ENCODE data around the gene DTNB.
"Not testable (repeated sequence)": the region's sequence is repeated elsewhere in the genome, so short reads cannot be mapped to it uniquely, and the experiment has no call there.

Gene DTNB

DNA sequence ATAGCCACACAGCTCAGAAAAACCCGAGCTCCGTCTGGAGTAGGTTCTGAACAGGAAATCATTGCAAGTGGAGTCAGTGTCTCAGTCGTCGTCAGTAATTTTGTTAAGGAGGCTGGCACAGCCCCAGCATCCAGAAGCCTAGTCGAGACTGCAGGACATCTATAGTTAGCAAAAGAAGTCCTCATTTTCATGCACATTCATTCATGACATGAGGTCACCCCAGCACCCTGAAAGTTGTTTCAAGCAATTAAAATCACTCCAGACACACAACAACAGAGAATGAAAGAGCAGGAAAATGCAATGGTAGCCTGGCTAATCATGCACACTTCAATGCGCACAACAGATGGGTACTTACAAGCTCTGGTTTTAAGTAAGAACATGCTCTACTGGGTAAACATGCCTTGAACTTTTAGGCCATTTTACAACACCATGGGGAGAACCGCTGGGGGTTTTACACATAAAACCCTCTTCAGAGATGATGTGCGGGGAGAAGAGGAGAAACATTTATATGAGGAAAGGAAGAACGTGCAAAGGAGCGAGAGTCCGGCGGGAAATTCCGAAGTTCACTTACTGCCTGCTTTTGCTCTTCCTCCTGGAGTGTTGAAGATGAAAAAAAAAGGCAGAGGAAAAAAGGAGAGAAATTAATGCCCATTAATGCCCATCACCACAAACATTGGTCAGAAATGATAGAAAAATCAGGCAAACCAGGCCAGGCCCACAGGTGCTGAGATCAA lies 254.3 kb downstream of the DTNB start:
- no peak for DNase-seq (ENCODE audit: low read depth)

DNA sequence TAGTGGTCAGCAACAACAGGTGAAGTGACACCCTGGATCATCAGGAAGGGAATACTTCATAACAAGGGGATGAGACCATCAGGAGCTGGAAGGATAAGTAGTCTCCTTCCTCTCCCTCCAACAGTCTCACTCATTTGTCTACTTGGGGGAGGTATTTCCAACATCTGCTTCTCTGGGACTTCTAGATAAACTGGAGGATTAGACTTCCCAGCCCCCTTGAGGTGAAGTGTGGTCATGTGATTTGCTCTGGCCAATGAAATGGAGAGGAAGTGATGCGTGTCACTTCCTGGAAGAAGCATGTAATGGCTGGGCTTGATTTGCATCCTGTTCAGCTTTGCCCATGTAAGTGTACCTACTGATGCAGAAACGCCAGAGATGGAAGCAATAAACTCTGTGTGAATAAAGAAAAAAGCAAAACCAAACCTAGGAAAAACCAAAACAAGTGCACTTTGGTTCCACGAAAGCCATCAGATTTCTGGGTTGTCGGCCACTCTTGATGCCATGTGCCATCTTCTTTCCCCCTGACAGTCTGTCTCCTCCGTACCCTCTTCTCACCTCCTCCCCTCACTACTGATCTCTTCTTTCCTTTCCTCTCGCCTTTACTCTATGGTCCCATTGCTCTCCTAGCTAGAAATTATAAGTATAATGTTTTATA lies 255.5 kb downstream of the DTNB start:
- no peak for DNase-seq (ENCODE audit: low read depth)

DNA sequence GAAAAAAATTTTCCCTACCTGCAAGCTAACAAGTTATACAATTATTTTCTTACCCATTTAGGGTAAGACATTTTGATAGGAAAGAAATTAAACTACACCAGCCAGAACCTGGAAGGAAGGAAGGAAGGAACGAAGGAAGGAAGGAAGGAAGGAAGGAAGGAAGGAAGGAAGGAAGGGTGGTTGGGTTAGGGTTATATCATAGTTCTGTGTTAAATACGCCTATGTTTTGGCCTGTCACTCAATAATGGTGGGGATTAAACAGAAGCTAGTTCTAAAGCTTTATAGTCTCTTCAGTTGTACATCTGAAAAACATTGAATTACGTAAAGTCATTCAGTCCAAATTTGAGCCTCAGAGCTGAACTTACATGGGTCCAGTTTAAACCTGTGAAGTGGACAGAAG lies 256.7 kb downstream of the DTNB start:
- DNase-seq (ENCODE audit: low read depth), result no peak

DNA sequence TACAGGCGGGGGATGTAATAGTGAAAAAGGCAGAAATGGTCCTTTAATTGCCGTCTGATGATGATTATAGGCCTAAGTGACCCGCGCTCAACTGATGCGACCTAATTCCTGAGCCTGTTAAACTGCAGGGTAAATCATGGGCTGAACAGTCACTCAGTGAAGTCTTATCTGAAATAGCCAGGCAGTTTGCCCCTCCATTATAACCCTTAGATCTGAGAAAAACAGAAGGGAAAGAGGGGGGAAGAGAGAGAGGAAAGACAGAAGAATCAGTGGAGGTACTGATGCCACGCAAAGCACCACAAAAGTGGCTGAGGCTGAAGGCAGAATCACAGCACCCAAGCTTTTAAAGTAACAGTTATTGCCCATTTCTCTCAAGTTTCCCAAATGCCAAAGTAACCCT lies 258.6 kb downstream of the DTNB start:
- no peak for DNase-seq (ENCODE audit: low read depth)

DNA sequence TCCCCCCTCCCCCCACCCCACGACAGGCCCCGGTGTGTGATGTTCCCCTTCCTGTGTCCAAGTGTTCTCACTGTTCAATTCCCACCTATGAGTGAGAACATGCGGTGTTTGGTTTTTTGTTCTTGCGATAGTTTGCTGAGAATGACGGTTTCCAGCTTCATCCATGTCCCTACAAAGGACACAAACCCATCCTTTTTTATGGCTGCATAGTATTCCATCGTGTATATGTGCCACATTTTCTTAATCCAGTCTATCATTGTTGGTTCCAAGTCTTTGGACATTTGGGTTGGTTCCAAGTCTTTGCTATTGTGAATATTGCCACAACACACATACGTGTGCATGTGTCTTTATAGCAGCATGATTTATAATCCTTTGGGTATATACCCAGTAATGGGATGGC lies 260.0 kb downstream of the DTNB start:
- DNase-seq (ENCODE audit: low read depth), result not testable (repeated sequence)

DNA sequence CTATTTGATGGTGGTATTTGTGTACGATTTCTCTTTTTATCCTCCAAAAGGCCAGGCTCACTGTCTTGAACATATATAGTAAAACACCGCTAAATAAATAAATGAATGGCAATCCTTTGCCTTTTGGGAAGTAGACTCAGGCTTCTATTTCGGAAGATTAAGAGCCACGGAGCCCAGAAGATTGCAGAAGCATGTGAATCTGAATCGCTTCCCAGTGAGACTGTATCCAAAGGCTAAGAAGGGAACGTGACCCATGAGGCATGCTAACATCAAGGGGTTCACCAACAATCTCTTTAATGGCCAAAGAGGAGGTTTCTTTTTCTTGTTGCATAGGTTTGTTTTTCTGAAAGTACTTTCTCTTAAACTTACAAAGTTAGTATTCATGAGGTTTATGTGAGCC lies 261.6 kb downstream of the DTNB start:
- no peak for DNase-seq (ENCODE audit: low read depth)

DNA sequence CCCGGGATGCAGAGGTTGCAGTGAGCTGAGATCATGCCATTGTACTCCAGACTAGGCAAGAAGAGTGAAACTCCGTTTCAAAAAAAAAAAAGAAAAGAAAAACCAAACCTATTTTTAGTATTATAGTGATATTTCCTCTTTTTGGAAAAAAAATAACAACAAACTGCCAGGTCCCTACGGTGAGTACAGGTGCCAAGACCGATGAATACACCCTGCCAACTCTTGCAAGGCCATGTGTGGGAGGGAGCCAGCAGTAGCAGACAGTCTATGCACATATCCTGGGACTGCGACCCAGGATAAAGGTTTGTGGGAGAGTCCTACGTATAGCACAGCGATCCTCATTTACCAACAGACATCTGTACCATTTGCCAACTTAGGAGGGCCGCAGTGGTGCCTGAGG lies 262.1 kb downstream of the DTNB start:
- DNase-seq (ENCODE audit: low read depth), result no peak

DNA sequence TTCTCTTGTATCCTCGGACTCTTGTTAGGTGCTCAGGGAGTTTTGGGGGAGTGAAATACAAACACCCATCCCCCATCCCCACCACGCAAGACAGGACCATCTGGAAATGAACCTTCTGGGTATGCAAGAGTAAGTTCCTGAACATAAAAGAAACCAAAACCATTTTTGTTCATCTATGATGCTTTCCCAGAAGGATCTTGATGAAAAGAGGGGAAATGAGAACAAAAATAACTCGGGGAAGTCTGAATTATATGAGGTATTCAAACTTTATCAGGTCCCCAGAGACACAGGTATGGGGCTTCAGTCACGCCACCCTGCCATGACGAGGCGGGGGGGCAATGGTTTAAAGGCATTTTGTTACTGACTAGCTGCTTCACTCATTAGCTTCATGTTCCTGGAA lies 263.0 kb downstream of the DTNB start:
- DNase-seq (ENCODE audit: low read depth), result no peak

DNA sequence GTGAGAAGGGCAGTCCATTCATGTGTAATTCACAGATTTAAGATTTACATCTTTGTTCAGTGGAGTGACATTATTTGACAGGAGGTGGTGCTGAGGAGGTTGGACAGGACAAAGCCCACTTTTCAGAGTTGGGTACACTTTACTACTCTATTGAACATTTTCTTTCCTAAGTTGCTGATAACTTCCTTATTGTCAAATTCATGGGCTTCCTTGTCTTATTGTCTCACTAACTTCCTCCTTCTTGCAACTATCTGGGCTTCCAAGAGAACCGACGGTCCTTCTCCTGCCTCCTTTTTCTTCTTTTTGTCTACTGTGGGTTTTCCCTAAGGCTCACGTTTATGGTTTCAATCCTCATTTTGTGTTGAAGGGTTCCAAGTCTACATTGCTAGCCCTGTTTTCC lies 263.9 kb downstream of the DTNB start:
- no peak for DNase-seq (ENCODE audit: low read depth)

DNA sequence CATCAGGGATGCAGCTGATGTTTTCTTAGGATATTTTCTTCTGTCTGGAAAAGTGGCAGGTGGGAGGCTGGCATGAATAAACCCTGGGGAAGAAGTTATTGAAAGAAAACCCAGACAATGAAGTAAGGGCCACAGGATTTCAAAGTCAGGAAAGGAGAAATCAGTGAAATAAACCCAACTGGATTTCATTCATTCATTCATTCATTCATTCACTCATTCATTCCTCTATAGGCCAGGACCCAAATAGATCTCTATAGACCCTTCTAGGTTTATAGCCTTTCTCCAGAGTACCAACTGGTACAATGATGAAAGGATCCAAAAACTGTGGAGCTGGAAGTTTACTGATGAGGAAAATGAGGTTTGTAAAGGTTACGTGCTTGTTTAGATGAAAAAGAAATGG lies 264.3 kb downstream of the DTNB start:
- no peak for DNase-seq (ENCODE audit: low read depth)

DNA sequence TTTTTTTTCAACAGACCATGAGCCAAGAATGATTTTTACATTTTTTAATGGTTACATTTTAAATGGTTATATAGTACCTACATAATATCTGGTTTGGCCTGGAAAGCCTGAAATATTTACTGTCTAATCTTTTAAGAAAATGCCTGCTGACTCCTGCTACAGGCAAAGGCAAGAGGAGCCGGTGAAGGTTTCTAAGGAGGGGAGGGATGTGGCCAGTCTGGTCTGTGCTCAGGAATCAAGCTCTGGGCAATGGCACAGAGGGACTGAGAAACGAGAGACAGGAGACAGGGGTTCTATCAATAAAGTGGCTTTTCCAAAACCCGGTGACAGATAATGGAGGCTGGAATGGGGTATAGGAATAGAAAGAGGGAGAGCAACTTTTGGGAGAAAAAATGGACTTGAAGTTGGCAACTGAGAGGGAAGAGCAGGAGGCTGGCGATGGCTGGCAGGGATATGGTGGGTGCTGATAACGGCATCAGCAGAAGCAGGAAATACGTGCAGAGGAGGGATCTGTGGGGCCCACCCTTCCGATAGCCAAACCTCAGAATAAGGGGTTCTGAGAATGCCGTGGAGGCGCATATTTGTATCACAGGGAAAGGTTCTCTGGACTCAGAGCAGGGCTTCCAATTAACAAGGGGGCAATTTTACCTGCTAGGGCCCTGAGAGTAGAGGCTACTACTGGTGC lies 267.6 kb downstream of the DTNB start:
- no peak for DNase-seq (ENCODE audit: low read depth)

DNA sequence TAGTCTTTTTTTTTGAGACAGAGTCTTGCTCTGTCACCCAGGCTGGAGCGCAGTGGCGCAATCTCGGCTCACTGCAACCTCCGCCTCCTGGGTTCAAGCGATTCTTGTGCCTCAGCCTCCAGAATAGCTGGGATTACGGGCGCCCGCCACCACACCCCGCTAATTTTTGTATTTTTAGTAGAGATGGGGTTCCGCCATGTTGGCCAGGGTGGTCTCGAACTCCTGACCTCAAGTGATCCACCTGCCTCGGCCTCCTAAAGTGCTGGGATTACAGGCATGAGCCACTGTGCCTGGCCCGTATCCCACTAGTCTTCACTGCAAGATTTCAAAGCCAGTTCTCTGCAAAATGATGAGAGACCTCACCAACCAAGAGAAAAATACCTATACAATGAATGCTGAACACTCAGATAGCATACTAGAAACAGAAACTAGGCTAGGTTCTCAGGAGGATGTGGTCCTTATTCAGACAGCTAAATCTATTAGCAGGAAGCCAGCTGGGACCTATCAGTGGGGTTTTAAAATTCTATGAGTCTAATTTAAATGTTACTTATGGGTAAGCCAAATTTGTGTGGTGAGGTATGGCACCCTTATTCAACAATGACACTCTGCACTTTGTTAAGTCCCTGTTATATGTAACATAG lies 270.1 kb downstream of the DTNB start:
- not testable (repeated sequence) for DNase-seq (ENCODE audit: low read depth)

DNA sequence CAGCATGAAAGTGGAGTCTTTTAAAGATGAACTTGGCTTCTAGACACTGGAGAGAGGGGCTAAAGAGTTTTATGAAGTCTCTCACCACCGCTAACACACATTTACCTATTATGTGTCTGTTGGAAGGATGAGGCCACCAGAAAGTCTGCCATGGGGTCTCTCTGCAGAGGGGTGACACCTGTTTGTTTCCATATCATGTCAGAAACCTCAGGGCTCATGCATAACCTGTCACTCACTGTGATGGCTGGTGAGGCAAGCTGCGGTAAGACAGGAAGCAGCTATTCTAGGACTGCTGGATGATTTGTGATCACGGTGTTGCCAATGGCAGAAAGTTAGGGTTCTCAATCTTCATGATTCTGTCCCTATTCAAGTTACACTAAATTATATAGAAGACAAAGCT lies 270.9 kb downstream of the DTNB start:
- no peak for DNase-seq (ENCODE audit: low read depth)

DNA sequence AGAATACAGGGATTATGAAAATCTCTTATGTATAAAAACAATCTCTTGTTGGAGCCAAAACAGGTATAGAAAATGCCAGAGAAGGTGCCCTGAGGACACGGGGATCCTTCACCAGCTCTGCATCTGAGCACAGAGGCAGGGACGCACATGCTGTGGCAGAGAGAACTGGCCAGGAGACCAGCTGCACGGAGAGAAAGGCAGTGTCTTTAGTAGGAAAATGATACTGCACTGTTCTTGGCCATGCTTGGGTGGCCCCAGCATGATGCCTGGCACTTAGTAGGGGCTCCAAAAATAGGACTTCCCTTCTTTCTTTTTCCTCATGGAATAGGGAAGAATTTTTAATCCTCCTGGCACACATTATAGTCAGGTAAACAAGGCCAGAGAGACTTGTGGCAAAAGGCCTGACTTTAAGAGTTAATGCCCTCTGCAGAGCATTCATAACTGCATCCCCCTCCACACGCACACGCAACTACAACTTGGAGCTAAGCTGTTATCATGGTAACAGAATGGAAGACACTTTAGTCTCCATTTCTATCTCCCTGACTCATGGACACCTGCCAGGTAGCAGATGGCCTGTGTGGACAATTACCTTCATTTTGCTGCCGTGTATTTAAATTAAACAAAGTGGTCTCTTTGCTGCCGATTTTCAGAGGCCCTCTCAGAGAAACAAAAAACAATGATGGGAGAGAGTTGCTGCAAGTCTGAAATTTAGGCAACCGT lies 271.9 kb downstream of the DTNB start:
- no peak for DNase-seq (ENCODE audit: low read depth)

DNA sequence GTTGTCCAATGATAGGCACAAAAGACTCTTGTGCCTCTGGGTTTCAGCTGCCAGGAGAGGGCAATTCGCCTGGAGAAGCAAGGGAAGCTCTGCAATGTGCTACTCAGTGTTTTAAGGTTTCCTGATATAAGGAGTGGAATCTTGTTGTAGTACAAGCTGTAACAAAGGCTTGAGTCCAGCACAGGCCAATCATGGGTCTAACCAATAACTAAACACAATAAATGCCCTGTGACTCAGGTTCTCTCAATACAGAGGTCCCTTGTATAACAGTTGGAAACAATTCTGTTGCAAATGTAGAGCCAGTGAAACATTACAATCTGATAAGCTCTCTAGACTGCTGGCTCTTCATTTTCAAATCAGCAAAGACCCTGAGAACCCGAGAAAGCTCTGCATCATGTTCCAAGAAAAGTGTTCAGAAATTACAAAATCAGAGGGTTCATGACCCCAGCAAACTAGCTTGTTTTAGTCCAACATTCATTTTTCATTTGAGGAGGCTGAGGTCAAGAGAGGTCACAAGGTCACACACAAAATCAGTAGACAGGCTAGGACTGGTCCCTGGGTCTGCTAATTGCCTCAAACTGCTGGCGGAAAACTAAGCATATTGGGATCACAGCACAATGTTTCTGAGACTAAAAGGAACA lies 272.7 kb downstream of the DTNB start:
- DNase-seq (ENCODE audit: low read depth), result no peak

DNA sequence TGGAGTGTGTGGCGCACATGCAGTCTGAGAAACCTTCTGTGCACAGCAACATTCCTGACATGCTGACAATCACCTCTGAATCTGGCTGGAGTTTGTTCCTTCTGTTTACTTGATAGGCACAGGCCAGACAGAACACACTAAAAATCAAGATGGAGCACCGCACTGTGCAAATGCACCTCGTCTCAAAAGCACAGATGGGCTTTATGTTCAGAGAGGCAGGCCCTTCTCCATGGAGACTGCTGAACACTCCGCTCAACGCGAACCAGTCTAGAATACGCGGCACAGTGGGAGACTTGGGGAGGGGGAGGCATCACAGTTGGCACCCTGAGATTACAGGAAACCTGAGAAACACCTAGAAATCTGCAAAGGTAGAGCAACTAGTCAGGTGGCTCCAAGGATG lies 273.2 kb downstream of the DTNB start:
- no peak for DNase-seq (ENCODE audit: low read depth)

DNA sequence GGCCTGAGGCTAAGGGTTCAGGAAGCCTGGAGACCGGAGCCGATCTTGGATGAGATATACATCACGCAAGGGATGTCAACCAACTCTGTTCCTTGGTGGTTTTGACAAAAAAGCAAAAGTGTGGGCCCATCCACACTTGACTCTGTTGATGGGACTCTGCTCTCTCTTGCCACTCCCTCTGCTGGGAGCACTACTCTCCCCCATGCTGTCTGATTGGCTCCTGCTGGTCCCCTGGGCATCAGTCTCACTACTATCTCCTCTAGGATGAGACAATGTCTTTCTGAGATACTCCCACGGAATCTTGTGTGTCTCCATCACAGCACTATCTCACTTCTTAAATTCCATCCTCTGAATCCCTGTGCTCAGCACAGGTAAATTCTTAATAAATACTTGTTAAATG lies 274.8 kb downstream of the DTNB start:
- no peak for DNase-seq (ENCODE audit: low read depth)

DNA sequence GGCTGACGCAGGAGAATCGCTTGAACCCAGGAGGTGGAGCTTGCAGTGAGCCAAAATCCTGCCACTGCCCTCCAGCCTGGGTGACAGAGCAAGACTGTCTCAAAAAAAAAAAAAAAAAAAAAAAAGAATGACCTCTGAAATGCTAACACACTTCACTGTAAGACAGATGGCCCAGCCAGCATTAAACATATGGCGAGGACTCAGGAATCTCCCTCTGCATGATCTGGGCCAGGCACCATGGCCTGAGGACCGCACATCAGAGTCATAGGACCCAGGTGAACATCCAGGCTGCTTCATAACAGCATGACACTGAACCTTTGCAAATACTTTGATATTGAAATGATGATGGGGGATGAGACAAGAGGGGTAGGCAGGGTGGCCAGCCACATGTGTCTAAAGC lies 275.6 kb downstream of the DTNB start:
- DNase-seq (ENCODE audit: low read depth), result no peak

DNA sequence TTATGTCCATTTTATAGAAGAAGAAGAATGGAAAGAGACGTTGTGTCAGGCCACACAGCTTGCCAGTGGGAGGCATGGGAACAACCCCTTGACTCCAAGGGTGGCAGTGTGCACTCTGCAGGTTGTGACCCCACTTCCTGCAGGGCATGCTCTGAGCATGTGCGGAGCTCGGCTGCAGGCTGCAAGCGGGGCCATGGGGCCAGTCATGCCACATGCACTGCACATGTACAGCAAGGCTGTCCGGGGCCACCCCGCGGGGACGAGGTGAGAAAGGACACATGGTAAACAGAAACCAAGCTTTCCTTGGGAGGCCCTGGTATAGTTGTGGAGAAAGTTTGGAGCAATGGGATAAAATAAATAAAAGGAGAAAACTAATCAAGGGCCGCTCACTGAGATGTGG lies 284.2 kb downstream of the DTNB start:
- DNase-seq (ENCODE audit: low read depth), result no peak

DNA sequence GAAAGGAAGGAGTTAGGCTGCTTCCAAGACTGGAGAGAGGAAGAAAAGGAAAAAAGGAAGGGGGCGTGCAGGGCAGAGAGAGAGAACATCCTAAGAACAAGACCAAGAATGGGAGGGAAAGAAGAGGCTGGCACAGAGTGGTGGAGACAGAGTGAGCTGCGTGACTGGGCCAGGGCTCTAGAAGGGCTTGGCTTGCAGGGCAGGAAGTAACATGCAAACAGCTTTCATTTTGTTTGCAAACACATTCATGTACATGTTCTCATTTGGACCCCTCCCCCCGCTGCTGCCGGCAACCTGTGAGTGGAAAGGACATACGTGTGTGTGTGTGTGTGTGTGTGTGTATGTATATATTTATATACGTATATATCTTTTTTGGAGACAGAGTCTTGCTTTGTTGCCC lies 284.9 kb downstream of the DTNB start:
- no peak for DNase-seq (ENCODE audit: low read depth)

DNA sequence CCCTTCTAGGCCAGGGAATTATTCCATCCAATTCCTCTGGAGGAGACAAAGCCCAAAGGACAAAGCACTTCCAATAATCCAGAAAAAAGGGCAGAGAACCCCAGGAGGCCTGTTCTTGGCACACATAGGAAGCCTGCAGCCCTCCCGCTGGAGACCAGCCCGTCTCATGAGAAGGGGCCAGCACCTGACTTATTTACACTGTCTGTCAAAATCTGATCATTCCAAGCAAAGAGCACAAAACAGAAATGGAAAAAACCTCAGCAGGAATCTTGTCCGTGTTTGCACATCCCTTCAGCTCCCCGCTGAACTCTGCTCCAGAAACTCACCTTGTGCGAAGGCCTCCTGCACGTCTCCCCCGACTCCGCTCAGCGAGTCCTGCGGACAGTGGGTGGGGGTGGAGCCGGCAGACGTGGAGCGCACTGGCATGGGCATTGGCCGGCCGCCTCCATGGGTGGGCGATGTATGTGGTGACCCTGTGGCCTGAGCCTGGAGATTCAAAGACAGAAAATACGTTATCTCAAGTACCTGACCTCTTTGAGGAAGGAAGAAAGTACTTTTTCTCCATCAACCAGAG lies 285.4 kb downstream of the DTNB start:
- no peak for DNase-seq (ENCODE audit: low read depth)
